B cell (primary cell): ENCODE measurements around the gene PKIB. TPM values are rescaled to one million over a fixed set of nuclear protein-coding genes. Genes with fewer than 3 reads are reported as not detected.

Experiments
- ATAC-seq: fragments of 200-7000 bp; cut with Tn5 transposase; one replicate; pipeline ENCODE4 v1.10.0; 2021; ENCODE audit warnings: low read depth, mild to moderate bottlenecking, moderate number of reproducible peaks, moderate library complexity
- CTCF ChIA-PET: fragments of 350-600 bp; sonication (Branson Sonifier 250); formaldehyde crosslinking; loops from one replicate; lab custom pipeline; 2021; ENCODE audit warnings: antibody characterized with exemption, inconsistent platforms; lab: Charles Lee
- POLR2A ChIA-PET: fragments of 350-600 bp; sonication (Branson Sonifier 250); formaldehyde crosslinking; loops from one replicate; lab custom pipeline; 2021; ENCODE audit warnings: antibody characterized with exemption; lab: Charles Lee
- DNase-seq: peaks from one replicate; pipeline ENCODE4 v3.0.0; 2013
- H2AFZ ChIP-seq: 2 replicates; pipeline ENCODE4 v1.6.1; 2012; ENCODE audit warnings: mild to moderate bottlenecking, low read depth, low read length; ENCODE audit not compliant: insufficient read depth, poor library complexity, severe bottlenecking
- H3K27ac ChIP-seq, 2 donors: 1 replicate in 1 of 2; 2 replicates in 1 of 2; pipeline ENCODE4 v1.5.1; 2012 to 2013; ENCODE audit warnings: low read length in 2 of 2, mild to moderate bottlenecking in 2 of 2, moderate library complexity in 1 of 2
- H3K27me3 ChIP-seq, 4 experiments: fragments of 200-600 bp in 1 of 4; sonication (generic) in 1 of 4; replicated peaks in 1 of 4; 1 replicate in 2 of 4; 2 replicates in 2 of 4; pipeline versions ENCODE4 v1.6.1 to v1.7.0; 2013 to 2016; ENCODE audit warnings: low read length in 3 of 4, mild to moderate bottlenecking in 2 of 4, mixed read lengths in 1 of 4, moderate library complexity in 1 of 4; ENCODE audit not compliant: insufficient read depth in 4 of 4, control insufficient read depth in 3 of 4; ENCODE audit errors: control extremely low read depth in 1 of 4
- H3K36me3 ChIP-seq, 2 experiments: replicated peaks in 1 of 2; 1 replicate in 1 of 2; 2 replicates in 1 of 2; pipeline versions ENCODE4 v1.6.1 to v1.7.1; 2013; ENCODE audit warnings: low read length in 1 of 2; ENCODE audit not compliant: insufficient read depth in 2 of 2, control insufficient read depth in 1 of 2; ENCODE audit errors: control extremely low read depth in 1 of 2, extremely low read depth in 1 of 2
- H3K4me1 ChIP-seq, 2 donors: fragments of 200-600 bp in 1 of 2; sonication (generic) in 1 of 2; 1 replicate in 1 of 2; 2 replicates in 1 of 2; pipeline versions ENCODE4 v1.5.1 to v1.6.1; 2013 to 2017; ENCODE audit warnings: low read length in 2 of 2; ENCODE audit not compliant: control insufficient read depth in 2 of 2, insufficient read depth in 2 of 2
- H3K4me2 ChIP-seq: replicated peaks from 2 replicates; pipeline ENCODE3; 2012; ENCODE audit warnings: mild to moderate bottlenecking, low read depth, low read length; ENCODE audit not compliant: poor library complexity, severe bottlenecking
- H3K4me3 ChIP-seq, 5 experiments: fragments of 200-600 bp in 1 of 5; sonication (generic) in 1 of 5; 1 replicate in 3 of 5; 2 replicates in 2 of 5; pipeline versions ENCODE4 v1.5.1 to v1.7.0; 2011 to 2016; ENCODE audit warnings: low read length in 4 of 5, mild to moderate bottlenecking in 4 of 5, low read depth in 2 of 5, control low read depth in 1 of 5, moderate library complexity in 1 of 5; ENCODE audit not compliant: insufficient read depth in 1 of 5; ENCODE audit errors: control extremely low read depth in 1 of 5, extremely low read depth in 1 of 5
- H3K79me2 ChIP-seq: fragments of 200-600 bp; sonication (generic); one replicate; pipeline ENCODE4 v1.6.0; 2016; ENCODE audit warnings: low read length; ENCODE audit not compliant: control insufficient read depth, insufficient read depth
- H3K9ac ChIP-seq: fragments of 200-600 bp; sonication (generic); 2 replicates; pipeline ENCODE4 v1.6.1; 2017; ENCODE audit warnings: mild to moderate bottlenecking, low read length, moderate library complexity
- H3K9me3 ChIP-seq, 3 donors: one replicate each; pipeline versions ENCODE4 v1.6.1 to v1.7.1; 2013; ENCODE audit warnings: low read length in 2 of 3; ENCODE audit not compliant: control insufficient read depth in 2 of 3, insufficient read depth in 1 of 3; ENCODE audit errors: control extremely low read depth in 1 of 3
- H4K20me1 ChIP-seq: 2 replicates; pipeline ENCODE4 v1.6.0; 2012; ENCODE audit warnings: mild to moderate bottlenecking, low read length; ENCODE audit not compliant: insufficient read depth, control insufficient read depth, poor library complexity, severe bottlenecking
- H3K27ac Mint-ChIP-seq: one replicate; pipeline ENCODE4 v1.8.0; 2021; ENCODE audit warnings: mixed read lengths
- H3K27me3 Mint-ChIP-seq: one replicate; pipeline ENCODE4 v1.8.0; 2021; ENCODE audit warnings: mixed read lengths
- H3K4me1 Mint-ChIP-seq: one replicate; pipeline ENCODE4 v1.8.0; 2021; ENCODE audit warnings: mixed read lengths
- H3K4me3 Mint-ChIP-seq: one replicate; pipeline ENCODE4 v1.8.0; 2021; ENCODE audit warnings: mixed read lengths
- H3K9me3 Mint-ChIP-seq: one replicate; pipeline ENCODE4 v1.8.0; 2022; ENCODE audit warnings: mixed read lengths; ENCODE audit not compliant: insufficient read depth
- EZH2 ChIP-seq: IDR thresholded peaks from 2 replicates; pipeline ENCODE4 v1.6.1; 2012; ENCODE audit warnings: borderline replicate concordance, low read depth, mild to moderate bottlenecking, moderate library complexity, low read length; ENCODE audit not compliant: insufficient read depth, poor library complexity, severe bottlenecking
- WGBS: methylation state at CpG from one replicate; pipeline ENCODE4 v1.1.5; 2013; ENCODE audit warnings: missing lambda C conversion rate; ENCODE audit not compliant: insufficient coverage; 5-methylcytosine and 5-hydroxymethylcytosine counted together
- intact Hi-C: fragments of 100-400 bp; cut with micrococcal nuclease; formaldehyde crosslinking; loops from one replicate; pipeline ENCODE4 v1.10.0; 2022
- polyA plus RNA-seq: library from polyadenylated mRNA; depleted of rRNA; stranded (reverse); fragments of >200 nt; gene quantifications from 2 replicates; pipeline ENCODE4 v1.2.3, GENCODE V29; 2012
- total RNA-seq, 2 donors: library from RNA; stranded (reverse); fragments of 120-200 nt in 1 of 2; gene quantifications; 1 replicate in 1 of 2; 2 replicates in 1 of 2; pipeline versions ENCODE4 v1.2.3 to v1.2.4, GENCODE V29; 2013 to 2022
- TF ChIP-seq, protein P1 (sequence below): fragments of 200-600 bp; IDR thresholded peaks from one replicate; pipeline ENCODE4 v1.8.0; 2022; ENCODE audit warnings: antibody characterized with exemption, mild to moderate bottlenecking

PKIB gene
- total and polyA plus RNA-seq, 2 donors (not counting 1 experiment from before 2014, with no cell fraction given) = 0.27 to 1.2 TPM

- WGBS = no CpG with 5 or more reads among the region's 4 CpGs
- no peaks in the 10 kb centered on the region for H3K36me3 ChIP-seq
- H3K27me3 ChIP-seq = no peaks in the 10 kb centered on the region
- Mint-ChIP-seq H3K4me1 (no peaks in the 10 kb centered on the region), H3K4me3 (no peak overlapping the region), H3K27ac (no peak overlapping the region), H3K27me3 (peaks cover 5% of the 10 kb centered on the region), H3K9me3 (peaks cover 2% of the 10 kb centered on the region)
- CTCF ChIA-PET = no interaction called here
- H3K4me3 ChIP-seq = no peak overlapping the region
- no peaks in the 10 kb centered on the region for H3K9me3 ChIP-seq
- H3K9ac ChIP-seq = no peak overlapping the region
- ATAC-seq (no peak), DNase-seq (no peak)
- H3K4me2 ChIP-seq = no peak overlapping the region
- no peaks in the 10 kb centered on the region for H3K79me2 ChIP-seq
- no peaks in the 10 kb centered on the region for H3K4me1 ChIP-seq
- no peak overlapping the region for H2AFZ ChIP-seq
- no peak overlapping the region for H3K27ac ChIP-seq
- intact Hi-C loops = no loop called here
- TF ChIP-seq, protein P1, sequence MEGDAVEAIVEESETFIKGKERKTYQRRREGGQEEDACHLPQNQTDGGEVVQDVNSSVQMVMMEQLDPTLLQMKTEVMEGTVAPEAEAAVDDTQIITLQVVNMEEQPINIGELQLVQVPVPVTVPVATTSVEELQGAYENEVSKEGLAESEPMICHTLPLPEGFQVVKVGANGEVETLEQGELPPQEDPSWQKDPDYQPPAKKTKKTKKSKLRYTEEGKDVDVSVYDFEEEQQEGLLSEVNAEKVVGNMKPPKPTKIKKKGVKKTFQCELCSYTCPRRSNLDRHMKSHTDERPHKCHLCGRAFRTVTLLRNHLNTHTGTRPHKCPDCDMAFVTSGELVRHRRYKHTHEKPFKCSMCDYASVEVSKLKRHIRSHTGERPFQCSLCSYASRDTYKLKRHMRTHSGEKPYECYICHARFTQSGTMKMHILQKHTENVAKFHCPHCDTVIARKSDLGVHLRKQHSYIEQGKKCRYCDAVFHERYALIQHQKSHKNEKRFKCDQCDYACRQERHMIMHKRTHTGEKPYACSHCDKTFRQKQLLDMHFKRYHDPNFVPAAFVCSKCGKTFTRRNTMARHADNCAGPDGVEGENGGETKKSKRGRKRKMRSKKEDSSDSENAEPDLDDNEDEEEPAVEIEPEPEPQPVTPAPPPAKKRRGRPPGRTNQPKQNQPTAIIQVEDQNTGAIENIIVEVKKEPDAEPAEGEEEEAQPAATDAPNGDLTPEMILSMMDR = no peak
- no peak for TF ChIP-seq EZH2
- POLR2A ChIA-PET = no interaction called here
- no peaks in the 10 kb centered on the region for H4K20me1 ChIP-seq
These were observed 82.8 kb downstream of the PKIB start for GRCh38 chr6:122692807-122693580.

- WGBS = no CpG with 5 or more reads among the region's 1 CpG
- Histone ChIP-seq H3K79me2 (no peaks in the 10 kb centered on the region), H3K4me1 (no peaks in the 10 kb centered on the region), H3K27me3 (no peaks in the 10 kb centered on the region), H3K27ac (no peak overlapping the region), H2AFZ (no peak overlapping the region), H3K4me3 (no peak overlapping the region), H3K9ac (no peak overlapping the region), H3K4me2 (no peak overlapping the region), H4K20me1 (no peaks in the 10 kb centered on the region), H3K36me3 (no peaks in the 10 kb centered on the region), H3K9me3 (no peaks in the 10 kb centered on the region)
- TF ChIP-seq, protein P1 = no peak
- TF ChIP-seq EZH2 = no peak
- intact Hi-C loops = no loop called here
- no peak for DNase-seq
- Mint-ChIP-seq H3K9me3 (peaks cover 2% of the 10 kb centered on the region), H3K27ac (no peak overlapping the region), H3K4me1 (no peaks in the 10 kb centered on the region), H3K4me3 (no peak overlapping the region), H3K27me3 (peaks cover 5% of the 10 kb centered on the region)
- no peak for ATAC-seq
- POLR2A ChIA-PET = no interaction called here
- CTCF ChIA-PET = no interaction called here
These were observed 83.9 kb downstream of the PKIB start for GRCh38 chr6:122694075-122694474.
